ENCODE data around the gene VAC14.
"Not testable (repeated sequence)": the region's sequence is repeated elsewhere in the genome, so short reads cannot be mapped to it uniquely, and the experiment has no call there.

The VAC14 gene

DNA sequence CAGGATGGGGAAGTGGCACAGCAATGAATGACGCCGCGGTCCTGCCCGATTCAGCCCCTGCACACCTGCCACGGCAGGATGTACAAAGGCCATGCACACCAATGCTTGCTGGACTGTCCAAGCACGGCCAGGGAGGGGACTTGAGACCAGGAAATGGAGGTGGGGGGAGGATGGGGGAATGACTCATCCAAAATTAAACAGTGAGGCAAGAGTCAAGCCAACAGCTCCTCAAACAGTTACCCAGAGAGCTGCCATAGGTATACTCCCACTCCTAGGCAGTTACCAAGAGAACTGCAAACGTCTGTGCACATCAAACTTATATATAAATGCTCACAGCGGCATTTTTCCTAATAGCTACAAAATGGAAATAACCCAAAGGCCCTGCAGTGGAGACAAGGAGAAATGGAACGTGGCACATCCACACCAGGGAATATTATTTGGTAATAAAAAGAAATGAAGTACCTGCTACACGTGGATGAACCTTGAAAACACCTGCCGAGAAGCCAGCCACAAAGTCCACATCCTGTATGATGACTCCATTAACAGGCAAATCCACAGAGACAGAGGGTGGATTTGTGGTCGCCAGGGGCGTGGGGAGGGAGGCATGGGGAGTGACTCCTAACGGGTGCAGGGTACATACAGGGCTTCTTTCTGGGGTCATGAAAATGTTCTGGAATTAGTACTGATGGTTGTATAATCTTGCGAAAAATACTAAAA lies 54.1 kb downstream of the VAC14 start:
- H3K27ac ChIP-seq, result peak overlapping the region; percentile 22
- TF ChIP-seq, protein P1, sequence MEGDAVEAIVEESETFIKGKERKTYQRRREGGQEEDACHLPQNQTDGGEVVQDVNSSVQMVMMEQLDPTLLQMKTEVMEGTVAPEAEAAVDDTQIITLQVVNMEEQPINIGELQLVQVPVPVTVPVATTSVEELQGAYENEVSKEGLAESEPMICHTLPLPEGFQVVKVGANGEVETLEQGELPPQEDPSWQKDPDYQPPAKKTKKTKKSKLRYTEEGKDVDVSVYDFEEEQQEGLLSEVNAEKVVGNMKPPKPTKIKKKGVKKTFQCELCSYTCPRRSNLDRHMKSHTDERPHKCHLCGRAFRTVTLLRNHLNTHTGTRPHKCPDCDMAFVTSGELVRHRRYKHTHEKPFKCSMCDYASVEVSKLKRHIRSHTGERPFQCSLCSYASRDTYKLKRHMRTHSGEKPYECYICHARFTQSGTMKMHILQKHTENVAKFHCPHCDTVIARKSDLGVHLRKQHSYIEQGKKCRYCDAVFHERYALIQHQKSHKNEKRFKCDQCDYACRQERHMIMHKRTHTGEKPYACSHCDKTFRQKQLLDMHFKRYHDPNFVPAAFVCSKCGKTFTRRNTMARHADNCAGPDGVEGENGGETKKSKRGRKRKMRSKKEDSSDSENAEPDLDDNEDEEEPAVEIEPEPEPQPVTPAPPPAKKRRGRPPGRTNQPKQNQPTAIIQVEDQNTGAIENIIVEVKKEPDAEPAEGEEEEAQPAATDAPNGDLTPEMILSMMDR (conservative IDR thresholded peaks at IDR 0.05), result no peak

DNA sequence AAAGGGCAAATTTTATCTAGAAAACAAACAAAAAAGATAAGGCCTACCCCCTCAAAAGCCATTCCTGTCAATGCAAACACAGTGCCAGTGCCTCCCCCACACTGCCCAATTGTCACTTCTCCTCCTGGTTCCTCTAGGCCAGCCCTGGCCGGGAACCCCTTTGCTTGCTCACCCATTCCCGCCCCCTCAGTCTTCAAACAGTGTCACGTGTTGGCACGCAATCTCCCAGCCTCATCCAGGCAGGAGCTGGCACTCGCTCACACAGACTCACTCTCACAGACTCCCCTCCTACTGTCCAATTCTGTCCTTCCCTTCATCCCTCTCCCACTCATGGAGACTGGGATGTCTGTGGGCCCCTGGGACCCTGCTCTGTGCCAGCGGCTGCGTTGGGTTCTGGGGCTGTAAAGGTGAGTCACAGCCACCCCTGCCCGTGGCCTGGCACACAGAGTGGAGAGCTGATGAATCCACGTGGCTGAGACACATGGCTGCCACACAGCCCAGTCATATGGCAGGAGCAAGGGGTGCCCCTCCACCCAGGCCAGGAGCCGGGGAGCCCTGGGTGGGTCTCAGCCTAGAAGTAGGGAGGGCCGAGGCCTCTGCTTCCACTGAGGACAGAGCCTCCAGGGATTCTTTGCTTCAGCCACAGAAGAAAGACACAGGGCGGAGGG lies 54.8 kb downstream of the VAC14 start:
- TF ChIP-seq, protein P1 (conservative IDR thresholded peaks at IDR 0.05), result no peak
- H3K27ac ChIP-seq, result peak overlapping the region; percentile 22

DNA sequence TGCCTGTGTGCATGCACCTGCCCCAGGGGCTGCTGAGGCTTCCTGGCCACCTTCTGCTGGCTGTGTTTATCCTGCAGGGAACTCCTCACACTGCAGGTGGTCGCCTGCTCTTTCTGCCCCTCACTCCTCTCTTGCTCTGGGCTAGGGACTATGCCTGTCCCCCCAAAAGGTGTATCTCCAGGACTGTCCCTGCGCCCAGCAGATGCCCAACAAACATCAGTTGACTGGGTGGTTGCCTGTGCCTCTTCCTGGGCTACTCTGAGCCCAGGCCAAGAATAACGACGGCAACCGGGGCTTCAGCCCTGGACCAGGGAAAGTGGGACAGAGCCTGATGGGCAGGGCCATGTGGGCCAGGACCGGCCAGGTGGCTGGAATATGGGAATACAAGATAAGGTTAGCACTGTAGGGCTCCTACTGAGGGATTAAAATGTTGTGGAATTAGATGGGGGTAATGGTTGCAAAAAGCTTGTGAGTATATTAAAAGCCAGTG lies 55.4 kb downstream of the VAC14 start:
- TF ChIP-seq, protein P1 (conservative IDR thresholded peaks at IDR 0.05), result no peak
- H3K27ac ChIP-seq, result no peak overlapping the region

DNA sequence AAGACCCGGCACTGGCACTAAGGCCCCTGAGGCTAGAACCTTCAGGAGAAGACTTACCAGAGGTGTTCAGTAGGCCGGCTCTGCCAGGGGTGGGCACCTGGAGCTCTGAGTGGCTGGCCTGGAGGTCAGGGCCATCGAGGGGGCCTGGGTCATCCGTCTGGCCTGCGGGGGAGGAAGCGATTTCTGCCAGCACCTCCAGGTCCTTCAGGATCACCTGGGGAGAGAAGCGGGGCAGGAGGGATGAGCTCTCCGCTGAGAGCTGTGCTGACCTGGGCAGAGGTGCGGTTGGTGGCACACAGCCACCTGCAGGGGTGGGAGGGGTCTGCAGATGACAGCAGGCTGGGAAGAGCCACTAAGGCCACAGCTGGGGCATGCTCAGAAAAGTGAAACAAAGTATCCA lies 56.6 kb downstream of the VAC14 start:
- H3K27ac ChIP-seq, result no peak overlapping the region

DNA sequence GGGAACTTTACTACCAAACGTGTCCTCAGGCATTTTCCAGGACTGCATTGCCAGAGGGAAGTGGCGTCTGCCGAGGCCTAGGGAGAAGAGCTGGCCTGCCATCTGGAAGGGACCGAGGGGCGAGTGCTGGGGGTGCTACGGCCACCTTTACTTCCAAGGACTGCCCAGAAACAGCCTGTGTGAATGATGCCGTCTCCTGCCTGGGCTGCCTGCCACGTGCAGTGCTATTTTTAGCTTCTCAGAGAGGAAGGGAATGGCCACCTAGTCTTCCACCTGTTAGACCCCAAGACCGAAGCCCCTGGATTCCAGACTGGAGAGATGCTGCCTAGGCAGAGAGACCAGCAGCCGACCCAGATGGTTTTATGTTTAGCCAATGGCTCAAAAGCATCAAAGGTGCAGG lies 57.2 kb downstream of the VAC14 start:
- H3K27ac ChIP-seq, result no peak overlapping the region
- TF ChIP-seq, protein P1 (conservative IDR thresholded peaks at IDR 0.05), result no peak

More for the DNA sequence above, 56.6 kb downstream of the VAC14 start:
- TF ChIP-seq, protein P1 (conservative IDR thresholded peaks at IDR 0.05), result no peak

DNA sequence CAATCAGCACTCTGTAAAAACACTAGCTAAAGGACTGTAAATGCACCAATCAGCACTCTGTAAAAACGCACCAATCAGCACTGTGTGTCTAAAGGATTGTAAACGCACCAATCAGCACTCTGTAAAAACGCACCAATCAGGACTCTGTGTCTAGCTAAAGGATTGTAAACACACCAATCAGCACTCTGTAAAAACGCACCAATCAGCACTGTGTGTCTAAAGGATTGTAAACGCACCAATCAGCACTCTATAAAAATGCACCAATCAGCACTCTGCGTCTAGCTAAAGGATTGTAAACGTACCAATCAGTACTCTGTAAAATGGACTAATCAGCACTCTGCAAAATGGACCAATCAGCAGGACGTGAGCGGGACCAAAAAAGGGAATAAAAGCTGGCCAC lies 58.0 kb downstream of the VAC14 start:
- not testable (repeated sequence) for H3K27ac ChIP-seq

DNA sequence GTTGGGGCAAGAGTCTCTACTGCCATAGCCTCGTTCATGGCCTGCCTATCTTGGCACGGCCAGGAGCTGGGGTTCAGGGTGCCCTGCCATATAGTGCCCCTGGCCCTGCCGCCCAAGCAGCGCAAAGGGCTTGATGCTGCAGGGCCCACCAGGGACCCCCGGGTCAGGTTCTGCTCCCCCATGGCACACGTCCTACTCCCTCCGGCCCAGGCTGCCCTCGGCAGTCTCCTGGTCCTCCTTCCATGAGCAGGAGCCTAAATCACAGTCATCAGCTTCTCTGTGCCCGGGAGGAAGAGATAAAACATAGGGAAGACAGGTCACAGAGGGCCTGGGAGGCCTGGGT lies 59.2 kb downstream of the VAC14 start:
- no peak overlapping the region for H3K27ac ChIP-seq

More for the DNA sequence above, 59.2 kb downstream of the VAC14 start:
- TF ChIP-seq, protein P1 (conservative IDR thresholded peaks at IDR 0.05), result no peak
